Gastrocnemius medialis (tissue), 4 donors: ENCODE measurements around the gene MYLK.

Source experiments
- CTCF ChIP-seq, 5 experiments: fragments of 450-650 bp in 3 of 5; fragments of 200-600 bp in 2 of 5; sonication (generic) in 2 of 5; IDR thresholded peaks in 4 of 5; conservative IDR thresholded peaks in 1 of 5; 1 replicate in 4 of 5; 2 replicates in 1 of 5; pipeline ENCODE4 v1.5.1; 2016 to 2019; ENCODE audit warnings: antibody characterized with exemption in 5 of 5, mild to moderate bottlenecking in 3 of 5, moderate library complexity in 3 of 5
- POLR2A ChIP-seq, 2 donors: fragments of 450-650 bp; IDR thresholded peaks; one replicate each; pipeline ENCODE4 v1.6.1; 2017; ENCODE audit warnings: antibody characterized with exemption in 2 of 2, mild to moderate bottlenecking in 2 of 2, moderate library complexity in 2 of 2

DNA sequence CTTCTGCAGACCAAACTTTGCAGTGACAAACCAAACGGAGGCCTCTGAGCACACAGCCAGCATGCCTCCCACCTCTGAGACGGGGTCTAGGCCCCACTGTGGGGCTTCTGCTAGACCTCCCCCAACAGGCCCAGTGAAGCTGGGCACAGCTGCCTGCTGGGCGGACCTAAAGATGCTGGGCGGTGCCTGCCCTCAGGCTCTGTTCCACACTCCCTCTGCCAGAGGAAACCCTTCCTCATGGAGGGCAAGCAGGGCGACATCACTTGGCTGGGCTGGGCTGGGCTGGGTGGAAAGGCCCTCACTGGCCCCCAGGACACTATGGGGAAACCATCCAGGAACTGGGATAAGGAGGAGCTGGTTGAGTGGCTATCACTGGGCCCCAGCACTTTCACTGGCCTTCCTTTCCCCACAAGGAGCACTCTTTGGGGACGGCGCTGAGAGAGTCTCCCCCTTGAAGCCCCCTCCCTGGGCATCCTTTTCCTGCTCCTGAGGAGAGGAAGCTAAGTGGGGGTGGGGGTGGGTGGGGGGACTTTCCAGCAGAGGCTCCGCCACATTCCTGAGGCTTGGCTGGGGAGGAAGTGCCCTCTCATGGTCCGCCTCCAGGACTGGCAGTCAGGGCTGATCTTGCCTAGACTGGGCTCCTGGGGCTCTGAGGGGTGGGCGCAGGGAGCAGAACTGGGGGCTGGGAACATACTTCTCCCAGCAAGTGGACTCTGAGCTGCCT is 201.2 kb downstream of the MYLK start:
- no peak for TF ChIP-seq CTCF (IDR thresholded peaks at IDR 0.05 in 4 of 5, conservative IDR thresholded peaks at IDR 0.05 in 1 of 5)
- no peak for TF ChIP-seq POLR2A (IDR thresholded peaks at IDR 0.05)
